ENCODE results near the gene RBM19.

GRCh38 chr12:113899042-113899560, 67.0 kb downstream of the RBM19 start:
- TF ChIP-seq CTCF (IDR thresholded peaks at IDR 0.05) (no peak), POLR2A (IDR thresholded peaks at IDR 0.05) (no peak), EP300 (IDR thresholded peaks at IDR 0.05) (no peak)
